NK-92 treated with Interleukin-12 subunit alpha and Interleukin-12 subunit beta, amount 100 ng/mL, for 24 hours (cell line): ENCODE measurements around the gene GPR6.

Experiments
- DNase-seq: peaks from one replicate; lab custom pipeline; 2025; lab: John Stamatoyannopoulos, UW

Gene GPR6

GRCh38 chr6:109978174-109979032 is at the start of gene GPR6:
Gene GPR6 (plus strand): TSS chr6:109978311. CDS start chr6:109979113, 802 bp downstream.
- DNase-seq: no peak

- no peak for DNase-seq
Measured at GRCh38 chr6:109934293-109934692, 43.8 kb upstream of the GPR6 start.

GRCh38 chr6:109939654-109940053 is 38.5 kb upstream of the GPR6 start:
- no peak for DNase-seq

GRCh38 chr6:109944448-109944847 is 33.7 kb upstream of the GPR6 start:
- DNase-seq: no peak

GRCh38 chr6:109945091-109945490 is 33.0 kb upstream of the GPR6 start:
- no peak for DNase-seq

GRCh38 chr6:109946979-109947378 is 31.1 kb upstream of the GPR6 start:
- no peak for DNase-seq

GRCh38 chr6:109949281-109950065 is 28.6 kb upstream of the GPR6 start:
- no peak for DNase-seq

GRCh38 chr6:109955491-109955890 is 22.6 kb upstream of the GPR6 start:
- DNase-seq: no peak

GRCh38 chr6:109958626-109959025 is 19.5 kb upstream of the GPR6 start:
- DNase-seq: no peak

GRCh38 chr6:109961611-109962041 is 16.5 kb upstream of the GPR6 start:
- no peak for DNase-seq

- no peak for DNase-seq
Measured at GRCh38 chr6:109962271-109962670, 15.8 kb upstream of the GPR6 start.

- DNase-seq: no peak
Measured at GRCh38 chr6:109963598-109964170, 14.4 kb upstream of the GPR6 start.

GRCh38 chr6:109964949-109965348 is 13.2 kb upstream of the GPR6 start:
- no peak for DNase-seq

GRCh38 chr6:109966299-109966698 is 11.8 kb upstream of the GPR6 start:
- no peak for DNase-seq

GRCh38 chr6:109977791-109978173 is 329 bp upstream of the GPR6 start:
- no peak for DNase-seq

GRCh38 chr6:109979033-109979921 is 1.2 kb downstream of the GPR6 start:
- no peak for DNase-seq

- no peak for DNase-seq
Measured at GRCh38 chr6:109984410-109984809, 6.3 kb downstream of the GPR6 start.

GRCh38 chr6:109987196-109987595 is 9.1 kb downstream of the GPR6 start:
- DNase-seq: no peak

GRCh38 chr6:109991201-109992101 is 13.3 kb downstream of the GPR6 start:
- DNase-seq: no peak

- no peak for DNase-seq
Measured at GRCh38 chr6:109998159-109998785, 20.2 kb downstream of the GPR6 start.
